HEK293T (cell line): ENCODE results near the gene TSGA10.

ENCODE experiments used
- CTCF ChIA-PET: fragments of 350-600 bp; formaldehyde crosslinking; extraction: SDS; loops from one replicate; lab custom pipeline; 2021; ENCODE audit warnings: antibody characterized with exemption, inconsistent platforms; lab: Yijun Ruan, JAX
- POLR2A ChIA-PET: fragments of 350-600 bp; formaldehyde crosslinking; extraction: SDS; loops from one replicate; lab custom pipeline; 2020; ENCODE audit warnings: antibody characterized with exemption, inconsistent platforms; lab: Yijun Ruan, JAX
- DNase-seq: peaks from one replicate; pipeline ENCODE4 v3.0.0; 2012; ENCODE audit warnings: mixed read lengths; ENCODE audit errors: extremely low spot score
- ARNT ChIP-seq: fragments of 450-650 bp; IDR thresholded peaks from 2 replicates; pipeline ENCODE4 v1.6.1; 2017; ENCODE audit warnings: mild to moderate bottlenecking
- BHLHE40 ChIP-seq: fragments of 450-650 bp; IDR thresholded peaks from 2 replicates; pipeline ENCODE4 v1.6.1; 2016; ENCODE audit warnings: mild to moderate bottlenecking, moderate library complexity, borderline replicate concordance
- CTBP1 ChIP-seq: fragments of 450-650 bp; IDR thresholded peaks from 2 replicates; pipeline ENCODE4 v1.6.1; 2016; ENCODE audit warnings: borderline replicate concordance
- ELF4 ChIP-seq: fragments of 450-650 bp; IDR thresholded peaks from 2 replicates; pipeline ENCODE4 v1.6.1; 2017; ENCODE audit warnings: antibody characterized with exemption
- FOXA1 ChIP-seq: fragments of 450-650 bp; IDR thresholded peaks from 2 replicates; pipeline ENCODE4 v1.6.1; 2016; ENCODE audit warnings: mild to moderate bottlenecking
- FOXK2 ChIP-seq: fragments of 450-650 bp; IDR thresholded peaks from 2 replicates; pipeline ENCODE4 v1.6.1; 2016; ENCODE audit warnings: mild to moderate bottlenecking
- FOXM1 ChIP-seq: fragments of 450-650 bp; IDR thresholded peaks from 2 replicates; pipeline ENCODE4 v1.6.1; 2017; ENCODE audit warnings: mild to moderate bottlenecking, borderline replicate concordance
- HDGF ChIP-seq: fragments of 450-650 bp; IDR thresholded peaks from 2 replicates; pipeline ENCODE4 v1.6.1; 2017; ENCODE audit warnings: antibody characterized with exemption, borderline replicate concordance
- L3MBTL2 ChIP-seq: fragments of 450-650 bp; conservative IDR thresholded peaks from 2 replicates; pipeline ENCODE4 v1.6.1; 2016; ENCODE audit warnings: mild to moderate bottlenecking
- LEF1 ChIP-seq: fragments of 450-650 bp; IDR thresholded peaks from 2 replicates; pipeline ENCODE4 v1.6.1; 2017; ENCODE audit warnings: mild to moderate bottlenecking, borderline replicate concordance
- NFRKB ChIP-seq: fragments of 450-650 bp; IDR thresholded peaks from 2 replicates; pipeline ENCODE4 v1.6.1; 2016; ENCODE audit warnings: mild to moderate bottlenecking, moderate library complexity
- PKNOX1 ChIP-seq: fragments of 450-650 bp; IDR thresholded peaks from 2 replicates; pipeline ENCODE4 v1.6.1; 2016
- SP1 ChIP-seq: fragments of 450-650 bp; IDR thresholded peaks from 2 replicates; pipeline ENCODE4 v1.6.1; 2017
- SUZ12 ChIP-seq: fragments of 450-650 bp; IDR thresholded peaks from 2 replicates; pipeline ENCODE4 v1.6.1; 2016; ENCODE audit warnings: mild to moderate bottlenecking
- TARDBP ChIP-seq: fragments of 450-650 bp; IDR thresholded peaks from 2 replicates; pipeline ENCODE4 v1.6.1; 2016
- ZNF384 ChIP-seq: fragments of 450-650 bp; IDR thresholded peaks from 2 replicates; pipeline ENCODE4 v1.6.1; 2016

The TSGA10 gene

DNA sequence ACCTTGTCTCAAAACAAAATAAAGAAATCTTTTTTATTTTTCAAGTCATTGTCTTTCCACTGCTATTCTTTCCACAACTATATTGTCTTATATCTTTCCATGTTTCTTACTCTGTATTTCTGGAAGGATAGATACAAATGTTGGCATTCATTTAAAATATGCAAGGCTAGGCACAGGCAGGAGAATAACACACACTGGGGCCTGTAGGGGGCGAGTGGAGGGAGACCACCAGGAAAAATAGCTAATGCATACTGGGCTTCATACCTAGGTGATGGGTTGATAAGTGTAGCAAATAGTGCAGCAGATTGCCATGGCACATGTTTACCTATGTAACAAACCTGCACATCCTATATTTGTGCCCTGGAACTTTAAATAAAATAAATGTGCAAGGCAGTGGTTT, 35.8 kb upstream of the TSGA10 start:
- DNase-seq, result no peak
- ChIA-PET POLR2A (no interaction called here), CTCF (interaction anchor here (0.7 kb wide), 1 partner anchor 283 kb away, joined by 4 read pairs; no protein-coding TSS in a partner anchor)
- TF ChIP-seq NFRKB, result no peak
- no peak for TF ChIP-seq FOXK2
- no peak for TF ChIP-seq ELF4
- TF ChIP-seq L3MBTL2, result no peak
- TF ChIP-seq FOXA1, result no peak
- TF ChIP-seq SUZ12, result no peak
- no peak for TF ChIP-seq ZNF384
- no peak for TF ChIP-seq HDGF
- TF ChIP-seq FOXM1, result no peak
- no peak for TF ChIP-seq SP1
- no peak for TF ChIP-seq TARDBP
- TF ChIP-seq BHLHE40, result no peak
- no peak for TF ChIP-seq ARNT
- TF ChIP-seq CTBP1, result no peak
- TF ChIP-seq PKNOX1, result no peak
- no peak for TF ChIP-seq LEF1

DNA sequence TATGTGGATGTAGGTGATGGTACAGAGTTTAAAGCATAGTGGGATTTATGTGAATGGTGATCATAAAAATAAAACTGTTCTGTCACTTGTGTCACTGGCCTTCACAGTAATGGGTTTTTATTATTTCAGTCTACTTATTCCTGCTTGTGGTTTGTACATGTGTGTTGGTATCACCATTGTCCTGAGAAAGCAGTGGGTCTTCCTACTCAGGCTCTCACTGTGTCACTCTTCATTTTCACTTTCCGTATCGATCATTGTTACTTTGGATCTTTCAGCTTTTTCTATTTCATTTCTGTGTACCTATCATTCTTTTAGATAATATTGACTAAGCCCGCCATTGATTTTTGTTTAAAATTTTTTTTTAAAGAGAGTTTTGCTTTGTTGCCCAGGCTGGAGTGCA, 33.6 kb upstream of the TSGA10 start:
- CTCF ChIA-PET, result interaction anchor here (0.6 kb wide), 1 partner anchor 1460 kb away, joined by 3 read pairs; no protein-coding TSS in a partner anchor
- no peak for DNase-seq
- TF ChIP-seq FOXM1, result no peak
- TF ChIP-seq SUZ12, result no peak
- TF ChIP-seq ZNF384, result no peak
- no peak for TF ChIP-seq FOXA1
- TF ChIP-seq HDGF, result no peak
- TF ChIP-seq TARDBP, result no peak
- TF ChIP-seq FOXK2, result no peak
- TF ChIP-seq LEF1, result no peak
- POLR2A ChIA-PET, result no interaction called here

DNA sequence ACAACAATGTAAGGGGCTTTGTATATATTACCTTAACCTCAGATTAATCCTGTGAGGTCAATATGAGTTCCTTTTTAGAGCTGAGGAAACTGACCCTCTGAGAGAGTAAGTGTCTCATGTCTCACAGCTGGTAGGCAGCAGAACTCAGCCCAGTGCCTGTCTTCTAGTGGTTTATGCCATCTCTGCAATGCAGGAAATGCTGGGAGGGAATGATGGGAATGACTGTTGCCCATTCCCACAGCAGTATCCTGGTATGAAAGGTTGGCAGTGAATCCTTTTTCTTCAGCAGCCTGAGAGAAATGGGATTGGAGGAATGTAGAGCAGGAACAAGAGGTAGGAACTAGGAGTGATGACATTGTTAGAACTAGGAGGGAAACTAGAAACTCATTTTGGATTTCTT, 32.3 kb upstream of the TSGA10 start:
- TF ChIP-seq ZNF384 (no peak), FOXK2 (no peak), SUZ12 (no peak), SP1 (no peak), NFRKB (no peak), BHLHE40 (no peak), FOXM1 (no peak), ARNT (no peak), L3MBTL2 (no peak), LEF1 (no peak), FOXA1 (no peak)
- no peak for DNase-seq
- CTCF ChIA-PET, result no interaction called here
- POLR2A ChIA-PET, result no interaction called here

- ChIA-PET CTCF (no interaction called here), POLR2A (interaction anchor here (1.0 kb wide), 1 partner anchor 44 kb away, joined by 4 read pairs; no protein-coding TSS in a partner anchor)
- no peak for TF ChIP-seq HDGF
- TF ChIP-seq NFRKB, result no peak
- TF ChIP-seq CTBP1, result no peak
- TF ChIP-seq LEF1, result no peak
- no peak for TF ChIP-seq ZNF384
- no peak for TF ChIP-seq SUZ12
- no peak for DNase-seq
These were observed 30.1 kb upstream of the TSGA10 start for GRCh38 chr2:99184811-99185210.

DNA sequence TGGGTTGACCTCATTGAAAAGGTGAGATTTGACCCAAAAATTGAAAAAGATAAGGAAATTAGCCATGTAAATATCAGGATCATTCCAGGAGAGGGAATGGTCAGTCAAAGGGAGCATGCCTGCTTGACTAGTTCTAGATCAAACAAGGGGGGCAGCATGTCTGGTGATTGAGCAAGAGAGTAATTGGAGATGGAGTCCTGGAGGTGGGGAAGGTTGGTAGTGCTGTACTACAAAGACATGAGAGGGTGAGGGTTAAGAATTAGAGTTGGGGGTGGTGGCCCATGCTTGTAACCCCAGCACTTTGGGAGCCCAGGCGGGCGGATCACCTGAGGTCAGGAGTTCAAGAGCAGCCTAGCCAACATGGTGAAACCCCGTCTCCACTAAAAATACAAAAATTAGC, 28.3 kb upstream of the TSGA10 start:
- CTCF ChIA-PET, result no interaction called here
- POLR2A ChIA-PET, result interaction anchor here (3.2 kb wide), 1 partner anchor 28 kb away, joined by 31 read pairs; the partner anchor contains the start of genes LIPT1 and TSGA10
- TF ChIP-seq FOXK2 (no peak), FOXA1 (no peak), ARNT (no peak), FOXM1 (no peak)
- no peak for DNase-seq

DNA sequence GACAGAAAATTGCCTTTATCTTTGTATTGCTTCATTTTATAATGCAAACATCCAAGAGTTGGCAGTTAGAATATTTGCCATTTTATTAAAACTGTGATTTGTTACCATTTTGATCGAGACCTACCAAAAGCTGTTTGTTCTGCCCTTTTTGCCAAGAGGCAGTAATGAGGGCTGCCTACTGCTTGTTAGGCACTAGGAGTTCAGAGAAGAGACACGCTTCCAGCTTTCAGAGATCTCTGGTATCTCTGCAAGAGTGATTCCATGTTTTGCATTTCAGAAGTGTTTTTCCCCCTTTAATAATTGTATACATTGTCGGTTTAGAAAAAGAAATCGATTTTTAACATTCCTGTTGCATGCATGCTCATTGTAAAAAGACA, 26.9 kb upstream of the TSGA10 start:
- DNase-seq, result peak; percentile 17
- ChIA-PET POLR2A (interaction anchor here (0.5 to 3.2 kb wide), 6 partner anchors 16 to 166 kb away, joined by 3 to 31 read pairs (median 12); partner anchors contain the start of genes C2orf15, EIF5B, LIPT1 and TSGA10), CTCF (no interaction called here)
- TF ChIP-seq PKNOX1 (no peak), NFRKB (no peak), SP1 (no peak), ARNT (no peak), TARDBP (no peak)

- DNase-seq, result peak; percentile 84
- peak; percentile 80 for TF ChIP-seq L3MBTL2
- no peak for TF ChIP-seq HDGF
- TF ChIP-seq TARDBP, result peak; percentile 64
- peak; percentile 92 for TF ChIP-seq CTBP1
- no peak for TF ChIP-seq ARNT
- peak; percentile 92 for TF ChIP-seq ELF4
- ChIA-PET POLR2A (interaction anchor here (0.5 to 3.2 kb wide), 13 partner anchors 11 to 800 kb away, joined by 3 to 31 read pairs (median 4); partner anchors contain the start of genes C2orf15, EIF5B, LIPT1 and TSGA10), CTCF (interaction anchor here (0.7 kb wide), 2 partner anchors 156 to 684 kb away, joined by 3 read pairs; no protein-coding TSS in a partner anchor)
These were observed 26.2 kb upstream of the TSGA10 start, which contains the start of the genes MITD1 and MRPL30 for GRCh38 chr2:99180755-99181623. Gene MITD1 (minus strand): TSS chr2:99181058. CDS start chr2:99180981, 77 bp downstream. Gene MRPL30 (plus strand): TSS chr2:99181184. CDS start chr2:99186204, 5,020 bp downstream.
